C4-2B (cell line): ENCODE measurements around the gene TCEAL9.

Experiments
- ZFX ChIP-seq: fragments of 450-650 bp; IDR thresholded peaks from 2 replicates; pipeline ENCODE4 v1.6.1; 2017
- TF ChIP-seq, protein P1 (sequence below): fragments of 450-650 bp; conservative IDR thresholded peaks from 2 replicates; pipeline ENCODE4 v1.5.1; 2017; ENCODE audit warnings: mild to moderate bottlenecking

DNA sequence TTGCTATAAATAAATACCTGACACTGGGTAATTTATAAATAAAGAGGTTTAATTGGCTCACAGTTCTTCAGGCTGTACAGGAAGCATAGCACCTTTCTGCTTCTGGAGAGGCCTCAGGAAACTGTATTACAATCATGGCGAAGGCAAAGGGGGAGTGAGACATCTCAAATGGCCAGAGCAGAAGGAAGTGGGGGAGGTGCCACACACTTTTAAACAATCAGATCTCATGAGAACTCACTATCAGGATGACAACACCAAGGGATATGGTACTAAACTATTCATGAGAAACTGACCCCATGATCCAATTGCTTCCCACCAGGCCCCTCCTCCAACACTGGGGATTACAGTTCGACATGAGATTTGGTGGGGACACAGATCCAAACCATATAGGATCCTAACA is 11.7 kb upstream of the TCEAL9 start:
- TF ChIP-seq, protein P1, sequence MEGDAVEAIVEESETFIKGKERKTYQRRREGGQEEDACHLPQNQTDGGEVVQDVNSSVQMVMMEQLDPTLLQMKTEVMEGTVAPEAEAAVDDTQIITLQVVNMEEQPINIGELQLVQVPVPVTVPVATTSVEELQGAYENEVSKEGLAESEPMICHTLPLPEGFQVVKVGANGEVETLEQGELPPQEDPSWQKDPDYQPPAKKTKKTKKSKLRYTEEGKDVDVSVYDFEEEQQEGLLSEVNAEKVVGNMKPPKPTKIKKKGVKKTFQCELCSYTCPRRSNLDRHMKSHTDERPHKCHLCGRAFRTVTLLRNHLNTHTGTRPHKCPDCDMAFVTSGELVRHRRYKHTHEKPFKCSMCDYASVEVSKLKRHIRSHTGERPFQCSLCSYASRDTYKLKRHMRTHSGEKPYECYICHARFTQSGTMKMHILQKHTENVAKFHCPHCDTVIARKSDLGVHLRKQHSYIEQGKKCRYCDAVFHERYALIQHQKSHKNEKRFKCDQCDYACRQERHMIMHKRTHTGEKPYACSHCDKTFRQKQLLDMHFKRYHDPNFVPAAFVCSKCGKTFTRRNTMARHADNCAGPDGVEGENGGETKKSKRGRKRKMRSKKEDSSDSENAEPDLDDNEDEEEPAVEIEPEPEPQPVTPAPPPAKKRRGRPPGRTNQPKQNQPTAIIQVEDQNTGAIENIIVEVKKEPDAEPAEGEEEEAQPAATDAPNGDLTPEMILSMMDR, result no peak
- no peak for TF ChIP-seq ZFX
